H1 (cell line): ENCODE results near the gene ASB4. TPM values are rescaled to one million over a fixed set of nuclear protein-coding genes. Genes with fewer than 3 reads are reported as not detected.

ENCODE experiments used
- CTCF ChIA-PET: fragments of 300-600 bp; sonication (Branson Sonifier 250); formaldehyde crosslinking; loops from one replicate; lab custom pipeline; 2021; ENCODE audit not compliant: partially characterized antibody; lab: Charles Lee
- POLR2A ChIA-PET: fragments of 300-600 bp; sonication (Branson Sonifier 250); formaldehyde crosslinking; loops from one replicate; lab custom pipeline; 2021; ENCODE audit warnings: inconsistent platforms; ENCODE audit not compliant: partially characterized antibody; lab: Charles Lee
- DNase-seq, 2 experiments: peaks; one replicate each; pipeline versions ENCODE4 v3.0.0 to v3.0.0-alpha.2; 2010 to 2022; ENCODE audit warnings: low spot score in 2 of 2, low read depth in 1 of 2, mixed read lengths in 1 of 2
- FAIRE-seq: peaks from 2 replicates; lab custom pipeline; 2011; peaks lifted over from hg19 to GRCh38; lab: Jason Lieb, UNC
- H2AFZ ChIP-seq: 2 replicates; pipeline ENCODE4 v1.8.1; 2012; ENCODE audit warnings: low read length, inconsistent platforms
- H2AK5ac ChIP-seq: 2 replicates; pipeline ENCODE4 v1.6.1; 2013; ENCODE audit warnings: low read depth, low read length
- H2BK120ac ChIP-seq: replicated peaks from 2 replicates; pipeline ENCODE3; 2013; ENCODE audit warnings: low read depth, low read length, inconsistent platforms
- H2BK12ac ChIP-seq: 2 replicates; pipeline ENCODE4 v1.6.1; 2013; ENCODE audit warnings: low read depth, low read length
- H2BK15ac ChIP-seq: 2 replicates; pipeline ENCODE4 v1.6.1; 2013; ENCODE audit warnings: low read length
- H2BK20ac ChIP-seq: 2 replicates; pipeline ENCODE4 v1.6.1; 2013; ENCODE audit warnings: low read length
- H2BK5ac ChIP-seq: 2 replicates; pipeline ENCODE4 v1.6.1; 2013; ENCODE audit warnings: low read depth, low read length
- H3K14ac ChIP-seq: 2 replicates; pipeline ENCODE4 v1.6.1; 2013; ENCODE audit warnings: inconsistent platforms; ENCODE audit not compliant: insufficient read length
- H3K18ac ChIP-seq: 2 replicates; pipeline ENCODE4 v1.6.1; 2013; ENCODE audit warnings: low read length; ENCODE audit errors: extremely low read depth
- H3K23ac ChIP-seq: 2 replicates; pipeline ENCODE4 v1.6.1; 2013; ENCODE audit warnings: inconsistent platforms; ENCODE audit not compliant: insufficient read length
- H3K23me2 ChIP-seq: 2 replicates; pipeline ENCODE4 v1.6.1; 2013; ENCODE audit warnings: low read depth, low read length
- H3K27ac ChIP-seq: 2 replicates; pipeline ENCODE4 v1.6.1; 2011; ENCODE audit warnings: low read depth, low read length, inconsistent platforms
- H3K27me3 ChIP-seq, 4 experiments: replicated peaks in 1 of 4; 1 replicate in 1 of 4; 2 replicates in 3 of 4; pipeline versions ENCODE4 v1.6.1 to v1.8.1; 2011 to 2013; ENCODE audit warnings: low read length in 3 of 4, mild to moderate bottlenecking in 3 of 4, inconsistent platforms in 2 of 4, mixed read lengths in 2 of 4, moderate library complexity in 1 of 4; ENCODE audit not compliant: control insufficient read depth in 3 of 4, insufficient read depth in 3 of 4; ENCODE audit errors: extremely low read depth in 1 of 4
- H3K36me3 ChIP-seq, 4 experiments: 2 replicates each; pipeline versions ENCODE4 v1.6.1 to v1.8.1; 2011 to 2013; ENCODE audit warnings: mild to moderate bottlenecking in 4 of 4, low read length in 3 of 4, moderate library complexity in 2 of 4, control low read depth in 1 of 4, inconsistent platforms in 1 of 4; ENCODE audit not compliant: insufficient read depth in 4 of 4, control insufficient read depth in 2 of 4
- H3K4ac ChIP-seq: replicated peaks from 2 replicates; pipeline ENCODE3; 2013; ENCODE audit warnings: low read length, low read depth, mixed read lengths, inconsistent platforms; ENCODE audit not compliant: insufficient read length
- H3K4me1 ChIP-seq, 4 experiments: replicated peaks in 1 of 4; 1 replicate in 1 of 4; 2 replicates in 3 of 4; pipeline versions ENCODE4 v1.6.1 to v1.8.1; 2011 to 2013; ENCODE audit warnings: low read length in 3 of 4, inconsistent platforms in 2 of 4, mixed read lengths in 1 of 4; ENCODE audit not compliant: insufficient read depth in 4 of 4, control insufficient read depth in 3 of 4
- H3K4me2 ChIP-seq, 2 experiments: 2 replicates each; pipeline versions ENCODE4 v1.6.1 to v1.8.1; 2011 to 2013; ENCODE audit warnings: low read depth in 2 of 2, low read length in 2 of 2, control low read depth in 1 of 2, inconsistent platforms in 1 of 2, mild to moderate bottlenecking in 1 of 2; ENCODE audit not compliant: insufficient read depth in 1 of 2
- H3K4me3 ChIP-seq, 4 experiments: fragments of 200-600, 300-600 bp in 1 of 4; sonication (generic), shearing (Covaris generic), sonication (Bioruptor Twin) in 1 of 4; 2 replicates each; pipeline versions ENCODE4 v1.5.1 to v1.8.1; 2011 to 2016; ENCODE audit warnings: low read length in 4 of 4, low read depth in 3 of 4, control low read depth in 2 of 4, inconsistent platforms in 2 of 4, mild to moderate bottlenecking in 2 of 4, mixed read lengths in 1 of 4, moderate library complexity in 1 of 4; ENCODE audit not compliant: insufficient read depth in 2 of 4; ENCODE audit errors: extremely low read depth in 1 of 4
- H3K56ac ChIP-seq: replicated peaks from 2 replicates; pipeline ENCODE3; 2013; ENCODE audit warnings: low read depth, mild to moderate bottlenecking, mixed read lengths, low read length, inconsistent platforms; ENCODE audit not compliant: insufficient read length
- H3K79me1 ChIP-seq: 2 replicates; pipeline ENCODE4 v1.6.1; 2013; ENCODE audit warnings: low read depth, low read length, control low read depth
- H3K79me2 ChIP-seq, 2 experiments: 2 replicates each; pipeline versions ENCODE4 v1.6.1 to v1.8.1; 2012 to 2013; ENCODE audit warnings: low read length in 2 of 2, mild to moderate bottlenecking in 2 of 2, inconsistent platforms in 1 of 2; ENCODE audit not compliant: insufficient read depth in 2 of 2, control insufficient read depth in 1 of 2
- H3K9ac ChIP-seq, 4 experiments: replicated peaks in 1 of 4; 1 replicate in 1 of 4; 2 replicates in 3 of 4; pipeline versions ENCODE4 v1.6.1 to v1.8.1; 2011 to 2013; ENCODE audit warnings: low read depth in 3 of 4, low read length in 3 of 4, control low read depth in 2 of 4, mild to moderate bottlenecking in 2 of 4, moderate library complexity in 2 of 4, inconsistent platforms in 1 of 4; ENCODE audit errors: extremely low read depth in 1 of 4
- H3K9me3 ChIP-seq, 2 experiments: 2 replicates each; pipeline versions ENCODE4 v1.6.1 to v1.8.1; 2012 to 2013; ENCODE audit warnings: mild to moderate bottlenecking in 2 of 2, moderate library complexity in 2 of 2, control low read depth in 1 of 2, inconsistent platforms in 1 of 2, low read depth in 1 of 2, low read length in 1 of 2, mixed read lengths in 1 of 2; ENCODE audit not compliant: insufficient read depth in 2 of 2
- H4K20me1 ChIP-seq, 2 experiments: replicated peaks in 1 of 2; 2 replicates each; pipeline versions ENCODE3 to v1.8.1; 2011 to 2013; ENCODE audit warnings: inconsistent platforms in 2 of 2, low read length in 2 of 2, mild to moderate bottlenecking in 1 of 2; ENCODE audit not compliant: insufficient read depth in 2 of 2, control insufficient read depth in 1 of 2
- H4K5ac ChIP-seq: 2 replicates; pipeline ENCODE4 v1.6.1; 2013; ENCODE audit warnings: low read length, low read depth, mixed read lengths, inconsistent platforms; ENCODE audit not compliant: insufficient read length
- H4K8ac ChIP-seq: 2 replicates; pipeline ENCODE4 v1.8.0; 2013; ENCODE audit warnings: mild to moderate bottlenecking, moderate library complexity, low read length, inconsistent platforms; ENCODE audit not compliant: insufficient read depth; ENCODE audit errors: extremely low read depth
- H4K91ac ChIP-seq: replicated peaks from 2 replicates; pipeline ENCODE3; 2013; ENCODE audit warnings: low read length, mixed read lengths, inconsistent platforms; ENCODE audit not compliant: insufficient read length
- ATF3 ChIP-seq: IDR thresholded peaks from 2 replicates; pipeline ENCODE4 v1.6.1; 2011; ENCODE audit warnings: low read depth, mild to moderate bottlenecking, low read length; ENCODE audit not compliant: insufficient read depth
- FOSL1 ChIP-seq: IDR thresholded peaks from 2 replicates; pipeline ENCODE4 v1.6.1; 2011; ENCODE audit warnings: mild to moderate bottlenecking, low read depth, low read length, moderate library complexity; ENCODE audit not compliant: insufficient read depth
- JUN ChIP-seq: IDR thresholded peaks from 2 replicates; pipeline ENCODE4 v1.6.1; 2011; ENCODE audit warnings: low read depth, mild to moderate bottlenecking, improper control_type of control experiment, low read length
- POLR2AphosphoS5 ChIP-seq: IDR thresholded peaks from 2 replicates; pipeline ENCODE4 v1.6.1; 2011; ENCODE audit warnings: low read depth, low read length
- SP2 ChIP-seq: IDR thresholded peaks from 2 replicates; pipeline ENCODE4 v1.6.1; 2012; ENCODE audit warnings: mild to moderate bottlenecking, low read length, inconsistent platforms
- TEAD4 ChIP-seq: IDR thresholded peaks from 2 replicates; pipeline ENCODE4 v1.6.1; 2012; ENCODE audit warnings: low read depth, low read length, inconsistent platforms, mixed read lengths
- USF2 ChIP-seq: IDR thresholded peaks from 2 replicates; pipeline ENCODE4 v1.6.1; 2011; ENCODE audit warnings: low read length, improper control_type of control experiment
- WGBS, 2 experiments: shearing (Covaris generic) in 1 of 2; methylation state at CpG; one replicate each; pipeline versions ENCODE4 v1.1.6 to v1.1.7; 2013 to 2015; ENCODE audit warnings: low lambda C conversion rate in 2 of 2, mixed read lengths in 2 of 2, inconsistent platforms in 1 of 2, low coverage in 1 of 2, missing lambda C conversion rate in 1 of 2; ENCODE audit not compliant: insufficient replicate concordance in 2 of 2, insufficient coverage in 1 of 2, insufficient read length in 1 of 2; ENCODE audit errors: extremely low coverage in 1 of 2, missing lambda C conversion rate in 1 of 2; 5-methylcytosine and 5-hydroxymethylcytosine counted together
- polyA plus RNA-seq, 7 experiments: library from polyadenylated mRNA; depleted of rRNA in 3 of 7; stranded (reverse) in 5 of 7; unstranded in 2 of 7; fragments of >200 nt in 5 of 7; fragments of 200-250 nt in 2 of 7; gene quantifications; 1 replicate in 5 of 7; 2 replicates in 1 of 7; 4 replicates in 1 of 7; pipeline versions ENCODE4 v1.2.1 to v1.2.3, GENCODE V29; 2011 to 2013; ENCODE audit warnings: missing spikeins in 2 of 7, mixed read lengths in 2 of 7
- total RNA-seq: library from RNA; stranded (reverse); fragmentation: NEBNext Ultra II Directional; extraction: Animal tissue kit (Norgen Biotek cat#: 25700); gene quantifications from 2 replicates; pipeline ENCODE4 v1.2.1, GENCODE V29; 2021

Gene ASB4
- total and polyA plus RNA-seq, 2 of the 8 experiments (the other 6 are each of a cell fraction or from before 2014, with no cell fraction given), result not detected

- FAIRE-seq, result no peak
- no peak overlapping the region for H2AFZ ChIP-seq
- no peak overlapping the region for H2BK120ac ChIP-seq
- no peaks in the 10 kb centered on the region for H4K20me1 ChIP-seq
- no peak overlapping the region for H3K27ac ChIP-seq
- H2BK15ac ChIP-seq, result no peak overlapping the region
- H2BK5ac ChIP-seq, result no peak overlapping the region
- TF ChIP-seq TEAD4 (no peak), POLR2AphosphoS5 (no peak), FOSL1 (no peak), JUN (no peak), SP2 (no peak), USF2 (no peak), ATF3 (no peak)
- no peak overlapping the region for H4K5ac ChIP-seq
- H2BK20ac ChIP-seq, result no peak overlapping the region
- WGBS, 2 experiments, result 95% methylated on average over 7 of the region's 7 CpGs; no CpG with 5 or more reads in 1 of the 2 experiments
- H3K4me2 ChIP-seq, result no peak overlapping the region
- H4K91ac ChIP-seq, result no peak overlapping the region
- no peaks in the 10 kb centered on the region for H3K9me3 ChIP-seq
- H3K36me3 ChIP-seq, result no peaks in the 10 kb centered on the region
- no peak overlapping the region for H3K56ac ChIP-seq
- no peak overlapping the region for H3K4me3 ChIP-seq
- no peak overlapping the region for H3K9ac ChIP-seq
- H3K14ac ChIP-seq, result no peak overlapping the region
- no peaks in the 10 kb centered on the region for H3K79me1 ChIP-seq
- H3K23me2 ChIP-seq, result no peaks in the 10 kb centered on the region
- no peak overlapping the region for H3K4ac ChIP-seq
- H3K27me3 ChIP-seq, result no peaks in the 10 kb centered on the region
- H2AK5ac ChIP-seq, result no peak overlapping the region
- no peak overlapping the region for H3K18ac ChIP-seq
- H3K79me2 ChIP-seq, result no peaks in the 10 kb centered on the region
- H3K4me1 ChIP-seq, result peaks cover 0 to 4% (median 0%) of the 10 kb centered on the region in 4 experiments; a peak in 1 of 7 replicates
- no peak overlapping the region for H4K8ac ChIP-seq
- no peak for DNase-seq
- H3K23ac ChIP-seq, result no peak overlapping the region
- CTCF ChIA-PET, result interaction anchor here (1.3 to 1.5 kb wide), 3 partner anchors 35 to 112 kb away, joined by 3 read pairs; no protein-coding TSS in a partner anchor
- no peak overlapping the region for H2BK12ac ChIP-seq
- POLR2A ChIA-PET, result no interaction called here
These were observed 93.6 kb downstream of the ASB4 start for GRCh38 chr7:95579318-95579717.
